Stimulated activated naive CD4-positive, alpha-beta T cell (primary cell): Measurements from ENCODE around the gene ANKRD40.

Experiments
- DNase-seq, 6 experiments: peaks; one replicate each; lab custom pipeline; 2025; lab: John Stamatoyannopoulos, UW

The ANKRD40 gene

GRCh38 chr17:50645748-50646682 lies 61.7 kb downstream of the ANKRD40 start:
- no peak for DNase-seq
